HepG2 (cell line): ENCODE data around the gene TERB2. TPM values are rescaled to one million over a fixed set of nuclear protein-coding genes. Genes with fewer than 3 reads are reported as not detected.
"Not testable (repeated sequence)": the region's sequence is repeated elsewhere in the genome, so short reads cannot be mapped to it uniquely, and the experiment has no call there.

ENCODE experiments used
- ATAC-seq: fragments of 200-7000 bp; cut with Tn5 transposase; 3 replicates; pipeline ENCODE4 v1.9.1; 2020; ENCODE audit warnings: mild to moderate bottlenecking, moderate library complexity
- BruUV-seq: library from RNA; stranded (reverse); fragments of 400-500 nt; replicated peaks from 2 replicates; lab custom pipeline; 2021; lab: Mats Ljungman, UMichigan
- CTCF ChIA-PET: fragments of 300-600 bp; formaldehyde crosslinking; extraction: SDS; loops from one replicate; lab custom pipeline; 2021; ENCODE audit warnings: low total read pairs, inconsistent platforms, low intra/inter-chr PET ratio; lab: Yijun Ruan, JAX
- POLR2A ChIA-PET: fragments of 350-600 bp; sonication (Branson Sonifier 250); formaldehyde crosslinking; loops from one replicate; lab custom pipeline; 2020; ENCODE audit warnings: antibody characterized with exemption, inconsistent platforms; lab: Yijun Ruan, JAX
- DNase-seq: peaks from one replicate; pipeline ENCODE4 v3.0.0-alpha.2; 2015; ENCODE audit warnings: low spot score
- FAIRE-seq: peaks from 3 replicates; lab custom pipeline; 2011; peaks lifted over from hg19 to GRCh38; lab: Jason Lieb, UNC
- H2AFZ ChIP-seq: one replicate; pipeline ENCODE4 v1.6.1; 2011; ENCODE audit warnings: low read length, inconsistent platforms
- H3K27ac ChIP-seq: fragments of 300-600 bp; 3 replicates; pipeline ENCODE4 v1.8.0; 2011; ENCODE audit warnings: mixed run types, mild to moderate bottlenecking, mixed read lengths, low read length, inconsistent platforms; ENCODE audit not compliant: insufficient read depth; ENCODE audit errors: extremely low read length
- H3K27me3 ChIP-seq, 2 experiments: fragments of 200-600 bp in 1 of 2; 2 replicates in 1 of 2; 3 replicates in 1 of 2; pipeline versions ENCODE4 v1.6.0 to v1.8.0; 2011; ENCODE audit warnings: low read length in 2 of 2, mild to moderate bottlenecking in 2 of 2, moderate library complexity in 2 of 2, inconsistent platforms in 1 of 2; ENCODE audit not compliant: insufficient read depth in 2 of 2, control insufficient read depth in 1 of 2
- H3K36me3 ChIP-seq, 2 experiments: fragments of 200-600 bp in 1 of 2; replicated peaks in 1 of 2; 2 replicates in 1 of 2; 3 replicates in 1 of 2; pipeline versions ENCODE4 v1.5.1 to v1.8.0; 2011; ENCODE audit warnings: low read length in 2 of 2, inconsistent platforms in 1 of 2; ENCODE audit not compliant: insufficient read depth in 2 of 2, control insufficient read depth in 1 of 2
- H3K4me1 ChIP-seq: 2 replicates; pipeline ENCODE4 v1.5.1; 2012; ENCODE audit warnings: low read length, inconsistent platforms; ENCODE audit not compliant: insufficient read depth
- H3K4me2 ChIP-seq: 2 replicates; pipeline ENCODE4 v1.6.0; 2011; ENCODE audit warnings: low read depth, low read length, inconsistent platforms
- H3K4me3 ChIP-seq, 3 experiments: fragments of 200-600 bp in 1 of 3; sonication (generic), shearing (Covaris generic) in 1 of 3; replicated peaks in 1 of 3; 2 replicates each; pipeline ENCODE4 v1.5.1; 2011 to 2016; ENCODE audit warnings: low read length in 3 of 3, inconsistent platforms in 2 of 3, low read depth in 2 of 3, mild to moderate bottlenecking in 2 of 3, control low read depth in 1 of 3, mixed read lengths in 1 of 3; ENCODE audit not compliant: insufficient read depth in 1 of 3
- H3K79me2 ChIP-seq: one replicate; pipeline ENCODE4 v1.6.1; 2011; ENCODE audit warnings: low read length, inconsistent platforms; ENCODE audit not compliant: insufficient read depth
- H3K9ac ChIP-seq: 2 replicates; pipeline ENCODE4 v1.6.0; 2011; ENCODE audit warnings: mild to moderate bottlenecking, low read depth, low read length, inconsistent platforms; ENCODE audit not compliant: insufficient read depth
- H3K9me3 ChIP-seq: 2 replicates; pipeline ENCODE4 v1.5.1; 2012; ENCODE audit warnings: mild to moderate bottlenecking, low read length
- H4K20me1 ChIP-seq: 2 replicates; pipeline ENCODE4 v1.6.0; 2011; ENCODE audit warnings: inconsistent platforms, mild to moderate bottlenecking, low read length, moderate library complexity; ENCODE audit not compliant: insufficient read depth
- CCDC6 ChIP-seq: sonication (generic); formaldehyde crosslinking; IDR thresholded peaks from 2 replicates; pipeline ENCODE4 v1.8.1; 2022; ENCODE audit warnings: mild to moderate bottlenecking, missing genetic modification reagents, moderate library complexity
- FOXA1 ChIP-seq, 2 experiments: fragments of 450-650 bp in 1 of 2; sonication (generic) in 1 of 2; formaldehyde crosslinking in 1 of 2; IDR thresholded peaks; 2 replicates each; pipeline versions ENCODE4 v1.4.0 to v1.6.1; 2016 to 2020; ENCODE audit warnings: missing genetic modification reagents in 1 of 2
- FOXJ3 ChIP-seq: sonication (generic); formaldehyde crosslinking; IDR thresholded peaks from 2 replicates; pipeline ENCODE4 v1.4.0; 2020; ENCODE audit warnings: missing genetic modification reagents, mild to moderate bottlenecking, borderline replicate concordance
- FOXK1 ChIP-seq: sonication (generic); formaldehyde crosslinking; IDR thresholded peaks from 2 replicates; pipeline ENCODE4 v1.4.0; 2020; ENCODE audit warnings: low read depth, missing genetic modification reagents, borderline replicate concordance
- FOXO1 ChIP-seq: sonication (generic); formaldehyde crosslinking; IDR thresholded peaks from 2 replicates; pipeline ENCODE4 v1.4.0; 2020; ENCODE audit warnings: missing genetic modification reagents
- GFI1 ChIP-seq: sonication (generic); formaldehyde crosslinking; IDR thresholded peaks from 2 replicates; pipeline ENCODE4 v1.5.0; 2020; ENCODE audit warnings: missing genetic modification reagents, mild to moderate bottlenecking, borderline replicate concordance
- HDAC2 ChIP-seq: sonication (generic); formaldehyde crosslinking; IDR thresholded peaks from 2 replicates; pipeline ENCODE4 v1.4.0; 2020; ENCODE audit warnings: missing genetic modification reagents
- KDM4B ChIP-seq: sonication (generic); formaldehyde crosslinking; IDR thresholded peaks from 2 replicates; pipeline ENCODE4 v1.4.0; 2020; ENCODE audit warnings: missing genetic modification reagents
- NR2F6 ChIP-seq, 2 experiments: IDR thresholded peaks; 2 replicates each; pipeline ENCODE4 v1.6.1; 2016; ENCODE audit warnings: antibody characterized with exemption in 1 of 2, mild to moderate bottlenecking in 1 of 2
- PITX1 ChIP-seq: sonication (generic); formaldehyde crosslinking; IDR thresholded peaks from 2 replicates; pipeline ENCODE4 v1.5.1; 2020; ENCODE audit warnings: mild to moderate bottlenecking, missing genetic modification reagents
- POGZ ChIP-seq: sonication (generic); formaldehyde crosslinking; IDR thresholded peaks from 2 replicates; pipeline ENCODE4 v1.4.0; 2020; ENCODE audit warnings: mild to moderate bottlenecking, missing genetic modification reagents
- PPARG ChIP-seq: conservative IDR thresholded peaks from 2 replicates; pipeline ENCODE4 v1.6.1; 2016; ENCODE audit warnings: missing biosample characterization, missing genetic modification reagents
- SMYD3 ChIP-seq: sonication (generic); formaldehyde crosslinking; IDR thresholded peaks from 2 replicates; pipeline ENCODE4 v1.8.1; 2023; ENCODE audit warnings: mild to moderate bottlenecking, missing genetic modification reagents
- SOX5 ChIP-seq: IDR thresholded peaks from 2 replicates; pipeline ENCODE4 v1.6.1; 2016; ENCODE audit warnings: borderline replicate concordance
- TCF7L2 ChIP-seq: IDR thresholded peaks from 2 replicates; pipeline ENCODE4 v1.6.1; 2011; ENCODE audit warnings: mild to moderate bottlenecking, low read depth, low read length, moderate library complexity
- TFAP4 ChIP-seq: sonication (generic); IDR thresholded peaks from 2 replicates; pipeline ENCODE4 v1.6.1; 2016; ENCODE audit warnings: low read depth, borderline replicate concordance
- ZBTB7B ChIP-seq: sonication (generic); formaldehyde crosslinking; IDR thresholded peaks from 2 replicates; pipeline ENCODE4 v1.4.0; 2020; ENCODE audit warnings: missing genetic modification reagents
- ZNF33A ChIP-seq: sonication (generic); formaldehyde crosslinking; IDR thresholded peaks from 2 replicates; pipeline ENCODE4 v1.5.1; 2020; ENCODE audit warnings: missing genetic modification reagents, mild to moderate bottlenecking, moderate library complexity, borderline replicate concordance
- WGBS: methylation state at CpG from one replicate; pipeline ENCODE4 v1.1.6; 2017; ENCODE audit warnings: low lambda C conversion rate; 5-methylcytosine and 5-hydroxymethylcytosine counted together
- in situ Hi-C: cut with HindIII; loops from 2 replicates; pipeline ENCODE4 v1.10.0; 2017; ENCODE audit warnings: low pct_unique_long_range_greater_than_20kb; ENCODE audit not compliant: extremely low pct_ligation_motif_present
- intact Hi-C: fragments of 100-400 bp; cut with micrococcal nuclease; formaldehyde crosslinking; loops from one replicate; pipeline ENCODE4 v1.10.0; 2022; ENCODE audit not compliant: unreplicated experiment
- polyA plus RNA-seq, 8 experiments: library from polyadenylated mRNA; depleted of rRNA in 3 of 8; stranded (reverse) in 7 of 8; unstranded in 1 of 8; fragments of >200 nt; fragmentation: Illumina TruSeq in 4 of 8; extraction: Trizol in 4 of 8; gene quantifications; 2 replicates each; pipeline versions ENCODE4 v1.2.1 to v1.2.3, GENCODE V29; 2011 to 2016; ENCODE audit warnings: low read depth in 4 of 8, missing spikeins in 1 of 8, mixed read lengths in 1 of 8; ENCODE audit not compliant: insufficient read depth in 1 of 8
- total RNA-seq, 5 experiments: library from RNA; depleted of rRNA; stranded (reverse); fragments of >200 nt; fragmentation: Illumina TruSeq; extraction: Trizol; gene quantifications; 2 replicates each; pipeline ENCODE4 v1.2.3, GENCODE V29; 2016; ENCODE audit warnings: low read depth in 1 of 5
- TF ChIP-seq, protein P1 (sequence below): sonication (generic); formaldehyde crosslinking; IDR thresholded peaks from 2 replicates; pipeline ENCODE4 v1.5.1; 2020; ENCODE audit warnings: mild to moderate bottlenecking, missing genetic modification reagents, borderline replicate concordance

Gene TERB2
- total and polyA plus RNA-seq, 2 of the 13 experiments (the other 11 are each of a cell fraction or from before 2014, with no cell fraction given): not detected

DNA sequence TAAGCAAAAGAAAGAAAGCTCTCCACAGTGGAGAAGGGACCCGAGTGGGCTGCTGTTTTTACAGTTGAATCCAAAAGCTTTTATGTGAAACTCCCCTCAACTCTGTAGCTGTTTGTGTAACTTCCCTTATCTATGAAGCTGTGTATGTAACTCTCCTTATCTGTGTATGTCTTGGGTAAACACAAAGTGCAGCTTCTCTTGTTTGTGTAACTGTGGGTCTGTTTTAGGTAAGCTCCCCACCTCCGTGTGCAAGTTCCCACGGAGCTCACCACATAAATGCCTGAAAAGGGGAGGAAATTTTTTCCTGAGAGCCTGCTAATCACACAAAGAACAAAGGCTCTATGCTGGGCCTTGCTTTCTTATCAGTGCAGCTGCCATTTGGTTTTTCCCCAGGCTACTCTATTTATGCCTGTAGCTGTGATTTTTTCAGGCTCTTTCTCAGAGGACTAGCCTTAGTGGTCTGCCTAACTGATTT, 43.5 kb upstream of the TERB2 start:
- DNase-seq (peak; percentile 97), FAIRE-seq (peak; percentile 55), ATAC-seq (peak; percentile 99)
- H3K27me3 ChIP-seq, H3K9me3 ChIP-seq, CTCF ChIA-PET, BruUV-seq, H4K20me1 ChIP-seq, H3K79me2 ChIP-seq, H3K27ac ChIP-seq, H2AFZ ChIP-seq, H3K9ac ChIP-seq, H3K36me3 ChIP-seq: not testable (repeated sequence)
- peaks cover 27% of the 10 kb centered on the region for H3K4me1 ChIP-seq
- H3K4me2 ChIP-seq: peak overlapping the region; percentile 62
- intact Hi-C loops (loop anchor here (5.0 kb wide), 2 partner anchors 61 to 186 kb away; no protein-coding TSS in a partner anchor), in situ Hi-C loops (loop anchor here (25.0 kb wide), 1 partner anchor 326 kb away; no protein-coding TSS in a partner anchor)
- 0% methylated on average over 3 of the region's 3 CpGs for WGBS
- POLR2A ChIA-PET: interaction anchor here (0.6 to 1.2 kb wide), 6 partner anchors 9 to 250 kb away, joined by 3 to 8 read pairs (median 4); partner anchors contain the start of gene SPG11
- H3K4me3 ChIP-seq: peak overlapping the region in 1 of 3 experiments; percentile 28; a peak in 1 of 6 replicates
- TF ChIP-seq POGZ (CRISPR knock-in tag) (0 out of 2 replicates have a peak, but pooled peaks have one; percentile 49), FOXJ3 (CRISPR knock-in tag) (peak; percentile 86), ZBTB7B (peak; percentile 83), NR2F6 (IDR thresholded peaks at IDR 0.05) (peak; percentile 75), NR2F6 (CRISPR knock-in tag; IDR thresholded peaks at IDR 0.05) (peak; percentile 62), PPARG (peak; percentile 58; the same call in 1 of the 2 replicates), FOXK1 (peak; percentile 80; the same call in 1 of the 2 replicates), SOX5 (CRISPR knock-in tag) (peak; percentile 84), TCF7L2 (peak; percentile 36; the same call in 1 of the 2 replicates), TFAP4 (peak; percentile 15; the same call in 1 of the 2 replicates), KDM4B (CRISPR knock-in tag) (0 out of 2 replicates have a peak, but pooled peaks have one; percentile 32), SMYD3 (0 out of 2 replicates have a peak, but pooled peaks have one; percentile 28), FOXO1 (CRISPR knock-in tag) (peak; percentile 92), ZNF33A (0 out of 2 replicates have a peak, but pooled peaks have one; percentile 50), GFI1 (CRISPR knock-in tag) (peak; percentile 99), FOXA1 (IDR thresholded peaks at IDR 0.05) (peak; percentile 66), FOXA1 (CRISPR knock-in tag; IDR thresholded peaks at IDR 0.05) (peak; percentile 95), HDAC2 (CRISPR knock-in tag) (peak; percentile 97), CCDC6 (CRISPR knock-in tag) (0 out of 2 replicates have a peak, but pooled peaks have one; percentile 32), PITX1 (CRISPR knock-in tag) (peak; percentile 95)
- TF ChIP-seq, protein P1, sequence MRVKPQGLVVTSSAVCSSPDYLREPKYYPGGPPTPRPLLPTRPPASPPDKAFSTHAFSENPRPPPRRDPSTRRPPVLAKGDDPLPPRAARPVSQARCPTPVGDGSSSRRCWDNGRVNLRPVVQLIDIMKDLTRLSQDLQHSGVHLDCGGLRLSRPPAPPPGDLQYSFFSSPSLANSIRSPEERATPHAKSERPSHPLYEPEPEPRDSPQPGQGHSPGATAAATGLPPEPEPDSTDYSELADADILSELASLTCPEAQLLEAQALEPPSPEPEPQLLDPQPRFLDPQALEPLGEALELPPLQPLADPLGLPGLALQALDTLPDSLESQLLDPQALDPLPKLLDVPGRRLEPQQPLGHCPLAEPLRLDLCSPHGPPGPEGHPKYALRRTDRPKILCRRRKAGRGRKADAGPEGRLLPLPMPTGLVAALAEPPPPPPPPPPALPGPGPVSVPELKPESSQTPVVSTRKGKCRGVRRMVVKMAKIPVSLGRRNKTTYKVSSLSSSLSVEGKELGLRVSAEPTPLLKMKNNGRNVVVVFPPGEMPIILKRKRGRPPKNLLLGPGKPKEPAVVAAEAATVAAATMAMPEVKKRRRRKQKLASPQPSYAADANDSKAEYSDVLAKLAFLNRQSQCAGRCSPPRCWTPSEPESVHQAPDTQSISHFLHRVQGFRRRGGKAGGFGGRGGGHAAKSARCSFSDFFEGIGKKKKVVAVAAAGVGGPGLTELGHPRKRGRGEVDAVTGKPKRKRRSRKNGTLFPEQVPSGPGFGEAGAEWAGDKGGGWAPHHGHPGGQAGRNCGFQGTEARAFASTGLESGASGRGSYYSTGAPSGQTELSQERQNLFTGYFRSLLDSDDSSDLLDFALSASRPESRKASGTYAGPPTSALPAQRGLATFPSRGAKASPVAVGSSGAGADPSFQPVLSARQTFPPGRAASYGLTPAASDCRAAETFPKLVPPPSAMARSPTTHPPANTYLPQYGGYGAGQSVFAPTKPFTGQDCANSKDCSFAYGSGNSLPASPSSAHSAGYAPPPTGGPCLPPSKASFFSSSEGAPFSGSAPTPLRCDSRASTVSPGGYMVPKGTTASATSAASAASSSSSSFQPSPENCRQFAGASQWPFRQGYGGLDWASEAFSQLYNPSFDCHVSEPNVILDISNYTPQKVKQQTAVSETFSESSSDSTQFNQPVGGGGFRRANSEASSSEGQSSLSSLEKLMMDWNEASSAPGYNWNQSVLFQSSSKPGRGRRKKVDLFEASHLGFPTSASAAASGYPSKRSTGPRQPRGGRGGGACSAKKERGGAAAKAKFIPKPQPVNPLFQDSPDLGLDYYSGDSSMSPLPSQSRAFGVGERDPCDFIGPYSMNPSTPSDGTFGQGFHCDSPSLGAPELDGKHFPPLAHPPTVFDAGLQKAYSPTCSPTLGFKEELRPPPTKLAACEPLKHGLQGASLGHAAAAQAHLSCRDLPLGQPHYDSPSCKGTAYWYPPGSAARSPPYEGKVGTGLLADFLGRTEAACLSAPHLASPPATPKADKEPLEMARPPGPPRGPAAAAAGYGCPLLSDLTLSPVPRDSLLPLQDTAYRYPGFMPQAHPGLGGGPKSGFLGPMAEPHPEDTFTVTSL (CRISPR knock-in tag): peak; percentile 96; the same call in 1 of the 2 replicates
